ENCODE measurements around the gene CYBB. TPM values are rescaled to one million over a fixed set of nuclear protein-coding genes. Genes with fewer than 3 reads are reported as not detected.

CYBB gene
- total RNA-seq, 1 donor = 1.4 TPM

GRCh38 chrX:37782359-37782758, 2.5 kb downstream of the CYBB start:
- no peaks in the 10 kb centered on the region for H3K9me3 ChIP-seq (ENCODE audit: low read depth, low read length)
- no peak for TF ChIP-seq CTCF (IDR thresholded peaks at IDR 0.05; ENCODE audit: extremely low read depth, low read depth, low read length)

GRCh38 chrX:37783305-37783704, 3.4 kb downstream of the CYBB start:
- Histone ChIP-seq H2AFZ (ENCODE audit: low read length) (no peak overlapping the region), H3K27me3 (ENCODE audit: insufficient read depth, low read length) (no peaks in the 10 kb centered on the region), H3K9me3 (ENCODE audit: low read depth, low read length) (no peaks in the 10 kb centered on the region), H3K4me3 (ENCODE audit: insufficient read depth, low read length) (no peak overlapping the region), H4K20me1 (ENCODE audit: insufficient read depth, low read length) (no peaks in the 10 kb centered on the region), H3K79me2 (ENCODE audit: insufficient read depth, low read length) (no peaks in the 10 kb centered on the region), H3K27ac (ENCODE audit: low read depth, low read length) (no peak overlapping the region), H3K36me3 (ENCODE audit: insufficient read depth, low read length) (no peaks in the 10 kb centered on the region), H3K4me2 (ENCODE audit: insufficient read depth, low read length) (no peak overlapping the region), H3K4me1 (ENCODE audit: insufficient read depth, low read length) (no peaks in the 10 kb centered on the region)
- no peak for DNase-seq (ENCODE audit: insufficient read length, low spot score, missing footprints)
- TF ChIP-seq CTCF (IDR thresholded peaks at IDR 0.05; ENCODE audit: extremely low read depth, low read depth, low read length) = no peak

More at GRCh38 chrX:37782359-37782758, 2.5 kb downstream of the CYBB start:
- DNase-seq (ENCODE audit: insufficient read length, low spot score, missing footprints) = no peak
- H3K27ac ChIP-seq (ENCODE audit: low read depth, low read length) = no peak overlapping the region
- H3K4me2 ChIP-seq (ENCODE audit: insufficient read depth, low read length) = no peak overlapping the region
- no peaks in the 10 kb centered on the region for H3K36me3 ChIP-seq (ENCODE audit: insufficient read depth, low read length)
- H4K20me1 ChIP-seq (ENCODE audit: insufficient read depth, low read length) = no peaks in the 10 kb centered on the region
- H2AFZ ChIP-seq (ENCODE audit: low read length) = no peak overlapping the region
- H3K79me2 ChIP-seq (ENCODE audit: insufficient read depth, low read length) = no peaks in the 10 kb centered on the region
- no peaks in the 10 kb centered on the region for H3K4me1 ChIP-seq (ENCODE audit: insufficient read depth, low read length)
- H3K4me3 ChIP-seq (ENCODE audit: insufficient read depth, low read length) = no peak overlapping the region
- no peaks in the 10 kb centered on the region for H3K27me3 ChIP-seq (ENCODE audit: insufficient read depth, low read length)

GRCh38 chrX:37785569-37785968, 5.7 kb downstream of the CYBB start:
- Histone ChIP-seq H3K79me2 (ENCODE audit: insufficient read depth, low read length) (no peaks in the 10 kb centered on the region), H2AFZ (ENCODE audit: low read length) (no peak overlapping the region), H3K4me3 (ENCODE audit: insufficient read depth, low read length) (no peak overlapping the region), H3K9me3 (ENCODE audit: low read depth, low read length) (no peaks in the 10 kb centered on the region), H3K36me3 (ENCODE audit: insufficient read depth, low read length) (no peaks in the 10 kb centered on the region), H3K27me3 (ENCODE audit: insufficient read depth, low read length) (no peaks in the 10 kb centered on the region), H4K20me1 (ENCODE audit: insufficient read depth, low read length) (no peaks in the 10 kb centered on the region), H3K4me2 (ENCODE audit: insufficient read depth, low read length) (no peak overlapping the region), H3K27ac (ENCODE audit: low read depth, low read length) (no peak overlapping the region), H3K4me1 (ENCODE audit: insufficient read depth, low read length) (no peaks in the 10 kb centered on the region)
- DNase-seq (ENCODE audit: insufficient read length, low spot score, missing footprints) = no peak
- TF ChIP-seq CTCF (IDR thresholded peaks at IDR 0.05; ENCODE audit: extremely low read depth, low read depth, low read length) = no peak

- Histone ChIP-seq H3K4me1 (ENCODE audit: insufficient read depth, low read length) (no peaks in the 10 kb centered on the region), H3K79me2 (ENCODE audit: insufficient read depth, low read length) (no peaks in the 10 kb centered on the region), H3K36me3 (ENCODE audit: insufficient read depth, low read length) (no peaks in the 10 kb centered on the region), H3K4me3 (ENCODE audit: insufficient read depth, low read length) (no peak overlapping the region), H3K27me3 (ENCODE audit: insufficient read depth, low read length) (no peaks in the 10 kb centered on the region), H3K9me3 (ENCODE audit: low read depth, low read length) (no peaks in the 10 kb centered on the region), H3K4me2 (ENCODE audit: insufficient read depth, low read length) (no peak overlapping the region), H3K27ac (ENCODE audit: low read depth, low read length) (no peak overlapping the region), H4K20me1 (ENCODE audit: insufficient read depth, low read length) (no peaks in the 10 kb centered on the region), H2AFZ (ENCODE audit: low read length) (no peak overlapping the region)
- no peak for DNase-seq (ENCODE audit: insufficient read length, low spot score, missing footprints)
- TF ChIP-seq CTCF (IDR thresholded peaks at IDR 0.05; ENCODE audit: extremely low read depth, low read depth, low read length) = no peak
Measured at GRCh38 chrX:37786624-37787422, 7.0 kb downstream of the CYBB start.

Data from osteoblast (primary cell).